PC-9 (cell line): ENCODE data around the gene GLCCI1. TPM values are rescaled to one million over a fixed set of nuclear protein-coding genes. Genes with fewer than 3 reads are reported as not detected.

Experiments used
- BruUV-seq: library from RNA; stranded (reverse); fragments of 400-500 nt; replicated peaks from 2 replicates; lab custom pipeline; 2021; lab: Mats Ljungman, UMichigan
- CTCF ChIA-PET: fragments of 300-600 bp; sonication (Branson Sonifier 250); formaldehyde crosslinking; loops from one replicate; lab custom pipeline; 2022; ENCODE audit warnings: antibody characterized with exemption; lab: Charles Lee
- POLR2A ChIA-PET: fragments of 300-600 bp; sonication (Branson Sonifier 250); formaldehyde crosslinking; loops from one replicate; lab custom pipeline; 2022; ENCODE audit warnings: antibody characterized with exemption; ENCODE audit not compliant: unreplicated experiment; lab: Charles Lee
- DNase-seq, 2 experiments: peaks; one replicate each; pipeline versions ENCODE4 v3.0.0 to v3.0.0-alpha.2; 2015 to 2022; ENCODE audit warnings: mixed read lengths in 1 of 2
- H2AFZ ChIP-seq: fragments of 200-600 bp; sonication (generic); 2 replicates; pipeline ENCODE4 v1.8.1; 2017; ENCODE audit warnings: antibody characterized with exemption
- H3F3A ChIP-seq: fragments of 200-600 bp; sonication (generic); 2 replicates; pipeline ENCODE4 v1.8.1; 2017; ENCODE audit warnings: antibody characterized with exemption, mild to moderate bottlenecking, low read depth; ENCODE audit not compliant: insufficient read depth
- H3K27ac ChIP-seq: fragments of 200-600 bp; sonication (generic); 2 replicates; pipeline ENCODE4 v1.6.1; 2016; ENCODE audit warnings: mixed run types
- H3K27me3 ChIP-seq: fragments of 200-600 bp; sonication (generic); 2 replicates; pipeline ENCODE4 v1.6.1; 2016; ENCODE audit warnings: low read depth, mixed run types; ENCODE audit not compliant: insufficient read depth
- H3K36me3 ChIP-seq: fragments of 200-600 bp; sonication (generic); 2 replicates; pipeline ENCODE4 v1.6.1; 2016; ENCODE audit warnings: low read depth, mixed run types
- H3K4me1 ChIP-seq: fragments of 200-600 bp; sonication (generic); replicated peaks from 2 replicates; pipeline ENCODE4 v1.6.1; 2016; ENCODE audit warnings: mixed run types; ENCODE audit not compliant: insufficient read depth
- H3K4me2 ChIP-seq: fragments of 200-600 bp; sonication (generic); 2 replicates; pipeline ENCODE4 v1.6.1; 2017; ENCODE audit warnings: mixed run types
- H3K4me3 ChIP-seq: fragments of 200-600 bp; sonication (generic); 2 replicates; pipeline ENCODE4 v1.6.1; 2016; ENCODE audit warnings: mixed run types
- H3K79me2 ChIP-seq: fragments of 200-600 bp; sonication (generic); 2 replicates; pipeline ENCODE4 v1.6.1; 2017; ENCODE audit warnings: low read depth, mixed run types
- H3K9me2 ChIP-seq: fragments of 200-600 bp; sonication (generic); 2 replicates; pipeline ENCODE4 v1.8.1; 2017; ENCODE audit warnings: mild to moderate bottlenecking; ENCODE audit not compliant: insufficient read depth
- H3K9me3 ChIP-seq: fragments of 200-600 bp; sonication (generic); 2 replicates; pipeline ENCODE4 v1.8.1; 2016; ENCODE audit warnings: low read depth; ENCODE audit not compliant: insufficient read depth
- H4K20me1 ChIP-seq: fragments of 200-600 bp; sonication (generic); 2 replicates; pipeline ENCODE4 v1.8.1; 2017; ENCODE audit not compliant: insufficient read depth
- EZH2 ChIP-seq: fragments of 200-600 bp; sonication (generic); IDR thresholded peaks from 2 replicates; pipeline ENCODE4 v1.8.0; 2017; ENCODE audit warnings: antibody characterized with exemption, low read depth
- intact Hi-C: fragments of 100-400 bp; cut with micrococcal nuclease; formaldehyde crosslinking; loops from one replicate; pipeline ENCODE4 v1.10.0; 2022; ENCODE audit not compliant: unreplicated experiment
- total RNA-seq: library from RNA; stranded (reverse); gene quantifications from 2 replicates; pipeline ENCODE4 v1.2.3, GENCODE V29; 2021
- TF ChIP-seq, protein P1 (sequence below): fragments of 200-600 bp; sonication (generic); conservative IDR thresholded peaks from 2 replicates; pipeline ENCODE4 v1.6.1; 2017; ENCODE audit warnings: mixed run types, antibody characterized with exemption, mild to moderate bottlenecking, moderate library complexity

GLCCI1 gene
- total RNA-seq, 1 experiment from 2014 or later, result 42.1 TPM

DNA sequence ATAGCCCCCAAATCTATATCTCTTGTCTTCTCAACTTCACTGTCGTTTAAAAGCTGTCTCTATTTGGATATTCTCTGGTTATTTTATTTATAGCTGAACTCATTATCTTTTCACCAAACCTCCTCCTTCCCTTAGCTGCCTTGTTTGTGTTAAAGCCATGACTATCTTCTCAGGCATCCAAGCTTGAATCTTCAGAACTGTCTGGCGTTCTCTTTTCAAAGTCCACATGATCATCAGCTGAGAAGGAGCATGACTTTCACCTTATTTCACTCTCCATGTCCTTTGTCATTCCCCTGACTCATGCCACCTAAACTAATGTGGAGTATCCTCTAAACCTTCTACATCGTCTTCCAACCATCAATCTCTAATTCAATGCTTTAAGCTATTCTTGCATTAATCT, 5.7 kb upstream of the GLCCI1 start:
- CTCF ChIA-PET, result no interaction called here
- TF ChIP-seq, protein P1, sequence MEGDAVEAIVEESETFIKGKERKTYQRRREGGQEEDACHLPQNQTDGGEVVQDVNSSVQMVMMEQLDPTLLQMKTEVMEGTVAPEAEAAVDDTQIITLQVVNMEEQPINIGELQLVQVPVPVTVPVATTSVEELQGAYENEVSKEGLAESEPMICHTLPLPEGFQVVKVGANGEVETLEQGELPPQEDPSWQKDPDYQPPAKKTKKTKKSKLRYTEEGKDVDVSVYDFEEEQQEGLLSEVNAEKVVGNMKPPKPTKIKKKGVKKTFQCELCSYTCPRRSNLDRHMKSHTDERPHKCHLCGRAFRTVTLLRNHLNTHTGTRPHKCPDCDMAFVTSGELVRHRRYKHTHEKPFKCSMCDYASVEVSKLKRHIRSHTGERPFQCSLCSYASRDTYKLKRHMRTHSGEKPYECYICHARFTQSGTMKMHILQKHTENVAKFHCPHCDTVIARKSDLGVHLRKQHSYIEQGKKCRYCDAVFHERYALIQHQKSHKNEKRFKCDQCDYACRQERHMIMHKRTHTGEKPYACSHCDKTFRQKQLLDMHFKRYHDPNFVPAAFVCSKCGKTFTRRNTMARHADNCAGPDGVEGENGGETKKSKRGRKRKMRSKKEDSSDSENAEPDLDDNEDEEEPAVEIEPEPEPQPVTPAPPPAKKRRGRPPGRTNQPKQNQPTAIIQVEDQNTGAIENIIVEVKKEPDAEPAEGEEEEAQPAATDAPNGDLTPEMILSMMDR, result no peak
- TF ChIP-seq EZH2, result no peak

GRCh38 chr7:7964250-7964649, 4.3 kb upstream of the GLCCI1 start:
- BruUV-seq, result no TSS peak
- no peak for DNase-seq
- Histone ChIP-seq H3K4me3 (no peak overlapping the region), H2AFZ (no peak overlapping the region), H3K36me3 (no peaks in the 10 kb centered on the region), H3K9me3 (no peaks in the 10 kb centered on the region), H3K9me2 (no peaks in the 10 kb centered on the region), H3K27me3 (no peaks in the 10 kb centered on the region), H3K4me2 (no peak overlapping the region), H3K4me1 (peaks cover 9% of the 10 kb centered on the region), H3F3A (no peaks in the 10 kb centered on the region), H3K27ac (no peak overlapping the region), H3K79me2 (no peaks in the 10 kb centered on the region), H4K20me1 (no peaks in the 10 kb centered on the region)
- TF ChIP-seq, protein P1, result no peak
- TF ChIP-seq EZH2, result no peak
- CTCF ChIA-PET, result no interaction called here
- intact Hi-C loops, result no loop called here
- POLR2A ChIA-PET, result no interaction called here

More for the DNA sequence above, 5.7 kb upstream of the GLCCI1 start:
- Histone ChIP-seq H3K4me2 (no peak overlapping the region), H4K20me1 (no peaks in the 10 kb centered on the region), H3K4me1 (peaks cover 17% of the 10 kb centered on the region), H3K27me3 (no peaks in the 10 kb centered on the region), H3K36me3 (no peaks in the 10 kb centered on the region), H3K4me3 (no peak overlapping the region), H2AFZ (no peak overlapping the region), H3F3A (no peaks in the 10 kb centered on the region), H3K27ac (no peak overlapping the region), H3K9me2 (no peaks in the 10 kb centered on the region), H3K79me2 (no peaks in the 10 kb centered on the region), H3K9me3 (no peaks in the 10 kb centered on the region; the same call in 1 of the 2 replicates)
- no TSS peak for BruUV-seq
- intact Hi-C loops, result no loop called here
- POLR2A ChIA-PET, result interaction anchor here (0.5 kb wide), 1 partner anchor 793 kb away, joined by 11 read pairs; no protein-coding TSS in a partner anchor
- no peak for DNase-seq

DNA sequence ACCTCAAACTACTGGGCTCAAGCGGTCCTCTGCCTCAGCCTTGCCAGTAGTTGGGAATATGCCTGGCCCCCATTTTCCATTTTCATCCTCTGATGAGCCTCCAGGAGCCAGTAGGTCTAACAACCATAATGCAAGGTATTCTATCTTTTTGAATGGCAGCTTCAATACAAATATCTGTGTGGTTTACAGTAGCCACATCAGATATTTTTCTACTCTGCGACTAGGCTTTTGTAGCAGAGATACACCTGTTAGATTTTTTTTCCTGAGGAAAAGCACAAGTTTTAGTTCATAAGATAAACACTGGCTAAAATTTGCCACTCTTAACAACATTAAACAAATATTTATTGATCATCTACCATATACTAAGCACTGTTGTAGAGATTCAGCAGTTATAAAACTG, 3.9 kb upstream of the GLCCI1 start:
- Histone ChIP-seq H3K27ac (no peak overlapping the region), H3K79me2 (peaks cover 1% of the 10 kb centered on the region), H3K9me3 (no peaks in the 10 kb centered on the region), H3K4me3 (no peak overlapping the region), H4K20me1 (no peaks in the 10 kb centered on the region), H2AFZ (no peak overlapping the region), H3K4me1 (peaks cover 8% of the 10 kb centered on the region), H3K27me3 (no peaks in the 10 kb centered on the region), H3K36me3 (no peaks in the 10 kb centered on the region), H3K9me2 (no peaks in the 10 kb centered on the region), H3F3A (no peaks in the 10 kb centered on the region), H3K4me2 (no peak overlapping the region)
- ChIA-PET POLR2A (no interaction called here), CTCF (no interaction called here)
- no peak for DNase-seq
- no peak for TF ChIP-seq EZH2
- TF ChIP-seq, protein P1, result no peak
- no TSS peak for BruUV-seq
- intact Hi-C loops, result loop anchor here (5.0 kb wide), 1 partner anchor 282 kb away; no protein-coding TSS in a partner anchor
